Liver (tissue), 9 donors: Measurements from ENCODE around the gene ING5. TPM values are rescaled to one million over a fixed set of nuclear protein-coding genes. Genes with fewer than 3 reads are reported as not detected.
A peak's percentile ranks its signal among the peaks of the same experiment; 100 is the strongest.

Source experiments
- DNase-seq: peaks from one replicate; pipeline ENCODE4 v3.0.0-alpha.2; 2017; ENCODE audit warnings: low spot score
- H3K27ac ChIP-seq, 2 donors: one replicate each; pipeline ENCODE4 v1.7.0; 2013; ENCODE audit warnings: inconsistent platforms in 2 of 2, low read length in 2 of 2, control low read depth in 1 of 2, low read depth in 1 of 2, mild to moderate bottlenecking in 1 of 2
- H3K27me3 ChIP-seq, 4 donors: one replicate each; pipeline versions ENCODE4 v1.6.1 to v1.7.0; 2013; ENCODE audit warnings: low read length in 3 of 4, inconsistent platforms in 1 of 4, mild to moderate bottlenecking in 1 of 4, moderate library complexity in 1 of 4; ENCODE audit not compliant: control insufficient read depth in 4 of 4, insufficient read depth in 4 of 4
- H3K36me3 ChIP-seq, 4 donors: one replicate each; pipeline versions ENCODE4 v1.6.1 to v1.7.0; 2013; ENCODE audit warnings: low read length in 3 of 4, mild to moderate bottlenecking in 3 of 4, low read depth in 1 of 4, moderate library complexity in 1 of 4; ENCODE audit not compliant: control insufficient read depth in 4 of 4, insufficient read depth in 3 of 4
- H3K4me1 ChIP-seq, 4 donors: one replicate each; pipeline versions ENCODE4 v1.6.1 to v1.7.0; 2013; ENCODE audit warnings: low read length in 3 of 4, mild to moderate bottlenecking in 3 of 4, moderate library complexity in 1 of 4; ENCODE audit not compliant: control insufficient read depth in 4 of 4, insufficient read depth in 4 of 4
- H3K4me3 ChIP-seq, 3 donors: one replicate each; pipeline versions ENCODE4 v1.6.1 to v1.7.0; 2013; ENCODE audit warnings: low read length in 3 of 3, control low read depth in 1 of 3, low read depth in 1 of 3, mild to moderate bottlenecking in 1 of 3
- H3K9ac ChIP-seq, 2 donors: one replicate each; pipeline ENCODE4 v1.7.0; 2013; ENCODE audit warnings: low read length in 2 of 2, mild to moderate bottlenecking in 2 of 2, moderate library complexity in 2 of 2, control low read depth in 1 of 2, low read depth in 1 of 2
- H3K9me3 ChIP-seq, 4 donors: one replicate each; pipeline versions ENCODE4 v1.6.1 to v1.7.0; 2013; ENCODE audit warnings: low read length in 3 of 4; ENCODE audit not compliant: control insufficient read depth in 4 of 4
- ATF3 ChIP-seq: IDR thresholded peaks from 2 replicates; pipeline ENCODE4 v1.6.1; 2016; ENCODE audit warnings: antibody characterized with exemption
- CTCF ChIP-seq: fragments of 150-350 bp; IDR thresholded peaks from 2 replicates; pipeline ENCODE4 v1.5.1; 2017; ENCODE audit warnings: improper control_type of control experiment, low read depth, low read length; ENCODE audit not compliant: missing input control
- EGR1 ChIP-seq, 2 donors: IDR thresholded peaks; 2 replicates each; pipeline ENCODE4 v1.6.1; 2016 to 2018; ENCODE audit warnings: antibody characterized with exemption in 2 of 2, low read depth in 2 of 2
- FOXA1 ChIP-seq: IDR thresholded peaks from 2 replicates; pipeline ENCODE4 v1.6.1; 2016; ENCODE audit warnings: antibody characterized with exemption
- FOXA2 ChIP-seq: IDR thresholded peaks from 2 replicates; pipeline ENCODE4 v1.6.1; 2016; ENCODE audit warnings: antibody characterized with exemption
- GABPA ChIP-seq, 2 donors: IDR thresholded peaks in 1 of 2; conservative IDR thresholded peaks in 1 of 2; 2 replicates each; pipeline ENCODE4 v1.6.1; 2016; ENCODE audit warnings: antibody characterized with exemption in 2 of 2, mild to moderate bottlenecking in 1 of 2, moderate library complexity in 1 of 2
- HNF4A ChIP-seq, 2 donors: conservative IDR thresholded peaks; 2 replicates each; pipeline ENCODE4 v1.6.1; 2016; ENCODE audit warnings: antibody characterized with exemption in 2 of 2, mild to moderate bottlenecking in 2 of 2
- HNF4G ChIP-seq: IDR thresholded peaks from 2 replicates; pipeline ENCODE4 v1.6.1; 2016; ENCODE audit warnings: antibody characterized with exemption
- JUND ChIP-seq, 2 donors: IDR thresholded peaks; 2 replicates each; pipeline ENCODE4 v1.6.1; 2016; ENCODE audit warnings: antibody characterized with exemption in 2 of 2
- MAX ChIP-seq: IDR thresholded peaks from 2 replicates; pipeline ENCODE4 v1.6.1; 2016; ENCODE audit warnings: antibody characterized with exemption
- NR2F2 ChIP-seq: IDR thresholded peaks from 2 replicates; pipeline ENCODE4 v1.6.1; 2016; ENCODE audit warnings: antibody characterized with exemption
- RAD21 ChIP-seq, 2 donors: IDR thresholded peaks; 2 replicates each; pipeline ENCODE4 v1.6.1; 2016; ENCODE audit warnings: antibody characterized with exemption in 2 of 2, mild to moderate bottlenecking in 2 of 2
- REST ChIP-seq: IDR thresholded peaks from 2 replicates; pipeline ENCODE4 v1.6.1; 2016; ENCODE audit warnings: antibody characterized with exemption, mild to moderate bottlenecking
- RXRA ChIP-seq, 2 donors: IDR thresholded peaks; 2 replicates each; pipeline ENCODE4 v1.6.1; 2017 to 2018; ENCODE audit warnings: antibody characterized with exemption in 2 of 2, mild to moderate bottlenecking in 1 of 2
- SP1 ChIP-seq: IDR thresholded peaks from 2 replicates; pipeline ENCODE4 v1.6.1; 2018; ENCODE audit warnings: antibody characterized with exemption, mild to moderate bottlenecking
- TAF1 ChIP-seq: conservative IDR thresholded peaks from 2 replicates; pipeline ENCODE4 v1.6.1; 2016; ENCODE audit warnings: antibody characterized with exemption, mild to moderate bottlenecking
- YY1 ChIP-seq: IDR thresholded peaks from 2 replicates; pipeline ENCODE4 v1.6.1; 2016; ENCODE audit warnings: antibody characterized with exemption, mild to moderate bottlenecking
- ZBTB33 ChIP-seq: IDR thresholded peaks from 2 replicates; pipeline ENCODE4 v1.6.1; 2016; ENCODE audit warnings: antibody characterized with exemption
- WGBS: extraction: QIAGEN DNeasy Blood & Tissue Kit; methylation state at CpG from one replicate; pipeline ENCODE4 v1.1.7; 2013; 5-methylcytosine and 5-hydroxymethylcytosine counted together
- polyA plus RNA-seq, 2 donors: library from polyadenylated mRNA; stranded (reverse) in 1 of 2; unstranded in 1 of 2; fragments of 200-250 nt in 1 of 2; fragments of >200 nt in 1 of 2; fragmentation: Nextera tagmentation in 1 of 2; extraction: Ambion mirVana in 1 of 2; gene quantifications; one replicate each; pipeline versions ENCODE4 v1.2.1 to v1.2.3, GENCODE V29; 2013 to 2015
- total RNA-seq, 2 donors: library from RNA; depleted of rRNA; stranded (reverse); fragments of >200 nt; gene quantifications; one replicate each; pipeline ENCODE4 v1.2.3, GENCODE V29; 2014
- donor health status: healthy.
- donor health status: healthy.
- donor health status: healthy.
- donor health status: healthy.
- donor health status: healthy.

ING5 gene
- total and polyA plus RNA-seq, 4 donors: 7.2 to 24.2 (median 13.9) TPM

- H3K4me1 ChIP-seq: peaks cover 1 to 20% (median 9%) of the 10 kb centered on the region in 4 donors
- TF ChIP-seq ZBTB33 (no peak), SP1 (no peak), JUND (IDR thresholded peaks at IDR 0.05) (no peak), FOXA2 (no peak), RXRA (IDR thresholded peaks at IDR 0.05) (peak in 1 of 2 donors; percentile 8), FOXA1 (no peak), CTCF (peak; percentile 39), HNF4G (no peak), HNF4A (conservative IDR thresholded peaks at IDR 0.05) (no peak), NR2F2 (no peak), GABPA (IDR thresholded peaks at IDR 0.05 in 1 of 2, conservative IDR thresholded peaks at IDR 0.05 in 1 of 2) (no peak), TAF1 (no peak), MAX (peak; percentile 43), REST (no peak), ATF3 (no peak), YY1 (peak; percentile 9), RAD21 (IDR thresholded peaks at IDR 0.05) (peak; percentile 42 to 53), EGR1 (IDR thresholded peaks at IDR 0.05; ENCODE audit: low read depth in 2 of 2) (no peak)
- no peaks in the 10 kb centered on the region for H3K9me3 ChIP-seq
- WGBS: 2% methylated on average over 17 of the region's 17 CpGs
- H3K36me3 ChIP-seq: peaks cover 4 to 9% (median 5%) of the 10 kb centered on the region in 4 donors
- no peak for DNase-seq
- H3K27ac ChIP-seq: peak overlapping the region; percentile 76 to 92
- no peak overlapping the region for H3K9ac ChIP-seq
- H3K27me3 ChIP-seq: no peaks in the 10 kb centered on the region
- peak overlapping the region; percentile 61 to 91 (median 78) for H3K4me3 ChIP-seq
These were observed 765 bp upstream of the ING5 start for GRCh38 chr2:241701149-241701398.
